ENCODE data around the gene PRTN3. TPM values are rescaled to one million over a fixed set of nuclear protein-coding genes. Genes with fewer than 3 reads are reported as not detected.

Gene PRTN3
- total and polyA plus RNA-seq, 4 donors: 0.17 to 225 (median 1.7) TPM

- H3K36me3 ChIP-seq (ENCODE audit: control insufficient read depth in 4 of 4, insufficient read depth in 3 of 4, low read depth in 1 of 4, low read length in 3 of 4): peaks cover 10 to 44% (median 12%) of the 10 kb centered on the region in 4 donors
- no peak overlapping the region for H3K9ac ChIP-seq (ENCODE audit: low read depth in 1 of 2, low read length in 2 of 2)
- H3K4me3 ChIP-seq (ENCODE audit: low read depth in 1 of 3, low read length in 3 of 3): no peak overlapping the region
- H3K27ac ChIP-seq (ENCODE audit: low read depth in 1 of 2, low read length in 2 of 2): no peak overlapping the region
- DNase-seq (ENCODE audit: low spot score): no peak
- no peaks in the 10 kb centered on the region for H3K9me3 ChIP-seq (ENCODE audit: control insufficient read depth in 4 of 4, low read length in 3 of 4)
- TF ChIP-seq SP1 (IDR thresholded peaks at IDR 0.05) (no peak), HNF4A (conservative IDR thresholded peaks at IDR 0.05) (no peak), GABPA (IDR thresholded peaks at IDR 0.05 in 1 of 2, conservative IDR thresholded peaks at IDR 0.05 in 1 of 2) (no peak), FOXA2 (IDR thresholded peaks at IDR 0.05) (no peak), REST (IDR thresholded peaks at IDR 0.05) (no peak), ZBTB33 (IDR thresholded peaks at IDR 0.05) (no peak), FOXA1 (IDR thresholded peaks at IDR 0.05) (no peak), JUND (IDR thresholded peaks at IDR 0.05) (no peak), NR2F2 (IDR thresholded peaks at IDR 0.05) (no peak), YY1 (IDR thresholded peaks at IDR 0.05) (no peak), CTCF (IDR thresholded peaks at IDR 0.05; ENCODE audit: low read depth, low read length, missing input control) (no peak), ATF3 (IDR thresholded peaks at IDR 0.05) (no peak), MAX (IDR thresholded peaks at IDR 0.05) (no peak), TAF1 (conservative IDR thresholded peaks at IDR 0.05) (no peak), EGR1 (IDR thresholded peaks at IDR 0.05; ENCODE audit: low read depth in 2 of 2) (no peak)
- WGBS: 89% methylated on average over 28 of the region's 28 CpGs
- no peaks in the 10 kb centered on the region for H3K27me3 ChIP-seq (ENCODE audit: control insufficient read depth in 4 of 4, insufficient read depth in 4 of 4, low read length in 3 of 4)
- no peaks in the 10 kb centered on the region for H3K4me1 ChIP-seq (ENCODE audit: control insufficient read depth in 4 of 4, insufficient read depth in 4 of 4, low read length in 3 of 4)
Measured at GRCh38 chr19:870963-871401, 30.2 kb downstream of the PRTN3 start.

All from liver (tissue), 9 donors.